Liver (tissue), 9 donors: ENCODE data around the gene NEXMIF. TPM values are rescaled to one million over a fixed set of nuclear protein-coding genes. Genes with fewer than 3 reads are reported as not detected.
"Not testable (repeated sequence)": the region's sequence is repeated elsewhere in the genome, so short reads cannot be mapped to it uniquely, and the experiment has no call there.

Experiments
- DNase-seq: peaks from one replicate; pipeline ENCODE4 v3.0.0-alpha.2; 2017; ENCODE audit warnings: low spot score
- H3K27ac ChIP-seq, 2 donors: one replicate each; pipeline ENCODE4 v1.7.0; 2013; ENCODE audit warnings: inconsistent platforms in 2 of 2, low read length in 2 of 2, control low read depth in 1 of 2, low read depth in 1 of 2, mild to moderate bottlenecking in 1 of 2
- H3K27me3 ChIP-seq, 4 donors: one replicate each; pipeline versions ENCODE4 v1.6.1 to v1.7.0; 2013; ENCODE audit warnings: low read length in 3 of 4, inconsistent platforms in 1 of 4, mild to moderate bottlenecking in 1 of 4, moderate library complexity in 1 of 4; ENCODE audit not compliant: control insufficient read depth in 4 of 4, insufficient read depth in 4 of 4
- H3K36me3 ChIP-seq, 4 donors: one replicate each; pipeline versions ENCODE4 v1.6.1 to v1.7.0; 2013; ENCODE audit warnings: low read length in 3 of 4, mild to moderate bottlenecking in 3 of 4, low read depth in 1 of 4, moderate library complexity in 1 of 4; ENCODE audit not compliant: control insufficient read depth in 4 of 4, insufficient read depth in 3 of 4
- H3K4me1 ChIP-seq, 4 donors: one replicate each; pipeline versions ENCODE4 v1.6.1 to v1.7.0; 2013; ENCODE audit warnings: low read length in 3 of 4, mild to moderate bottlenecking in 3 of 4, moderate library complexity in 1 of 4; ENCODE audit not compliant: control insufficient read depth in 4 of 4, insufficient read depth in 4 of 4
- H3K4me3 ChIP-seq, 3 donors: one replicate each; pipeline versions ENCODE4 v1.6.1 to v1.7.0; 2013; ENCODE audit warnings: low read length in 3 of 3, control low read depth in 1 of 3, low read depth in 1 of 3, mild to moderate bottlenecking in 1 of 3
- H3K9ac ChIP-seq, 2 donors: one replicate each; pipeline ENCODE4 v1.7.0; 2013; ENCODE audit warnings: low read length in 2 of 2, mild to moderate bottlenecking in 2 of 2, moderate library complexity in 2 of 2, control low read depth in 1 of 2, low read depth in 1 of 2
- H3K9me3 ChIP-seq, 4 donors: one replicate each; pipeline versions ENCODE4 v1.6.1 to v1.7.0; 2013; ENCODE audit warnings: low read length in 3 of 4; ENCODE audit not compliant: control insufficient read depth in 4 of 4
- CTCF ChIP-seq: fragments of 150-350 bp; IDR thresholded peaks from 2 replicates; pipeline ENCODE4 v1.5.1; 2017; ENCODE audit warnings: improper control_type of control experiment, low read depth, low read length; ENCODE audit not compliant: missing input control
- EGR1 ChIP-seq, 2 donors: IDR thresholded peaks; 2 replicates each; pipeline ENCODE4 v1.6.1; 2016 to 2018; ENCODE audit warnings: antibody characterized with exemption in 2 of 2, low read depth in 2 of 2
- FOXA1 ChIP-seq: IDR thresholded peaks from 2 replicates; pipeline ENCODE4 v1.6.1; 2016; ENCODE audit warnings: antibody characterized with exemption
- FOXA2 ChIP-seq: IDR thresholded peaks from 2 replicates; pipeline ENCODE4 v1.6.1; 2016; ENCODE audit warnings: antibody characterized with exemption
- GABPA ChIP-seq, 2 donors: IDR thresholded peaks in 1 of 2; conservative IDR thresholded peaks in 1 of 2; 2 replicates each; pipeline ENCODE4 v1.6.1; 2016; ENCODE audit warnings: antibody characterized with exemption in 2 of 2, mild to moderate bottlenecking in 1 of 2, moderate library complexity in 1 of 2
- HNF4G ChIP-seq: IDR thresholded peaks from 2 replicates; pipeline ENCODE4 v1.6.1; 2016; ENCODE audit warnings: antibody characterized with exemption
- JUND ChIP-seq, 2 donors: IDR thresholded peaks; 2 replicates each; pipeline ENCODE4 v1.6.1; 2016; ENCODE audit warnings: antibody characterized with exemption in 2 of 2
- NR2F2 ChIP-seq: IDR thresholded peaks from 2 replicates; pipeline ENCODE4 v1.6.1; 2016; ENCODE audit warnings: antibody characterized with exemption
- YY1 ChIP-seq: IDR thresholded peaks from 2 replicates; pipeline ENCODE4 v1.6.1; 2016; ENCODE audit warnings: antibody characterized with exemption, mild to moderate bottlenecking
- WGBS: extraction: QIAGEN DNeasy Blood & Tissue Kit; methylation state at CpG from one replicate; pipeline ENCODE4 v1.1.7; 2013; 5-methylcytosine and 5-hydroxymethylcytosine counted together
- polyA plus RNA-seq, 2 donors: library from polyadenylated mRNA; stranded (reverse) in 1 of 2; unstranded in 1 of 2; fragments of 200-250 nt in 1 of 2; fragments of >200 nt in 1 of 2; fragmentation: Nextera tagmentation in 1 of 2; extraction: Ambion mirVana in 1 of 2; gene quantifications; one replicate each; pipeline versions ENCODE4 v1.2.1 to v1.2.3, GENCODE V29; 2013 to 2015
- total RNA-seq, 2 donors: library from RNA; depleted of rRNA; stranded (reverse); fragments of >200 nt; gene quantifications; one replicate each; pipeline ENCODE4 v1.2.3, GENCODE V29; 2014
- donor health status: healthy.
- donor health status: healthy.
- donor health status: healthy.
- donor health status: healthy.
- donor health status: healthy.

The NEXMIF gene
- under 1 TPM; 0.08 to 0.42 TPM for total RNA-seq
- polyA plus RNA-seq = under 1 TPM; 0.01 to 0.03 TPM

- no peak for DNase-seq
- Histone ChIP-seq H3K9ac (no peak within 1 kb of the TSS), H3K4me1 (peaks cover 2 to 9% (median 4%) of the 10 kb centered on the region in 4 donors), H3K27ac (no peak within 1 kb of the TSS), H3K27me3 (peaks cover 0 to 11% (median 2%) of the 10 kb centered on the region in 4 donors), H3K4me3 (peak within 1 kb of the TSS in 2 of 3 donors; percentile 37 to 45), H3K36me3 (no peaks in the 10 kb centered on the region), H3K9me3 (no peaks in the 10 kb centered on the region)
- WGBS = 8% methylated on average over 48 of the region's 48 CpGs
- TF ChIP-seq CTCF (peak; percentile 4), GABPA (IDR thresholded peaks at IDR 0.05 in 1 of 2, conservative IDR thresholded peaks at IDR 0.05 in 1 of 2) (no peak)
Observed at GRCh38 chrX:74925225-74926088, at the start of gene NEXMIF. Gene NEXMIF (minus strand): TSS chrX:74925452.

- not testable (repeated sequence) for H3K9me3 ChIP-seq, H3K4me3 ChIP-seq, H3K27me3 ChIP-seq, H3K27ac ChIP-seq, DNase-seq, H3K9ac ChIP-seq, H3K36me3 ChIP-seq, H3K4me1 ChIP-seq
- 64% methylated on average over 3 of the region's 3 CpGs for WGBS
Observed at GRCh38 chrX:74961962-74962361, 36.7 kb upstream of the NEXMIF start.

GRCh38 chrX:74949717-74950116, 24.5 kb upstream of the NEXMIF start:
- Histone ChIP-seq H3K27me3 (no peaks in the 10 kb centered on the region), H3K9me3 (peaks cover 0 to 5% (median 1%) of the 10 kb centered on the region in 4 donors), H3K9ac (no peak overlapping the region), H3K4me1 (no peaks in the 10 kb centered on the region), H3K36me3 (no peaks in the 10 kb centered on the region), H3K27ac (no peak overlapping the region), H3K4me3 (no peak overlapping the region)
- no peak for TF ChIP-seq FOXA1
- no peak for TF ChIP-seq JUND (IDR thresholded peaks at IDR 0.05)
- TF ChIP-seq EGR1 (IDR thresholded peaks at IDR 0.05; ENCODE audit: low read depth in 2 of 2) = no peak
- TF ChIP-seq HNF4G = no peak
- no peak for TF ChIP-seq YY1
- TF ChIP-seq CTCF = no peak
- TF ChIP-seq NR2F2 = no peak
- no peak for TF ChIP-seq FOXA2
- no peak for DNase-seq
- 87% methylated on average over 7 of the region's 7 CpGs for WGBS
